ENCODE measurements around the gene SCAP.
"Not testable (repeated sequence)": the region's sequence is repeated elsewhere in the genome, so short reads cannot be mapped to it uniquely, and the experiment has no call there.

Gene SCAP

GRCh38 chr3:47475570-47476329 lies at the start of gene SCAP:
Gene SCAP, minus strand, starts transcription at chr3:47475941. Its CDS starts 32,948 bp downstream, at chr3:47442993.
- DNase-seq = peak; percentile 61

- DNase-seq = no peak
Observed at GRCh38 chr3:47523310-47524073, 47.8 kb upstream of the SCAP start.

DNA sequence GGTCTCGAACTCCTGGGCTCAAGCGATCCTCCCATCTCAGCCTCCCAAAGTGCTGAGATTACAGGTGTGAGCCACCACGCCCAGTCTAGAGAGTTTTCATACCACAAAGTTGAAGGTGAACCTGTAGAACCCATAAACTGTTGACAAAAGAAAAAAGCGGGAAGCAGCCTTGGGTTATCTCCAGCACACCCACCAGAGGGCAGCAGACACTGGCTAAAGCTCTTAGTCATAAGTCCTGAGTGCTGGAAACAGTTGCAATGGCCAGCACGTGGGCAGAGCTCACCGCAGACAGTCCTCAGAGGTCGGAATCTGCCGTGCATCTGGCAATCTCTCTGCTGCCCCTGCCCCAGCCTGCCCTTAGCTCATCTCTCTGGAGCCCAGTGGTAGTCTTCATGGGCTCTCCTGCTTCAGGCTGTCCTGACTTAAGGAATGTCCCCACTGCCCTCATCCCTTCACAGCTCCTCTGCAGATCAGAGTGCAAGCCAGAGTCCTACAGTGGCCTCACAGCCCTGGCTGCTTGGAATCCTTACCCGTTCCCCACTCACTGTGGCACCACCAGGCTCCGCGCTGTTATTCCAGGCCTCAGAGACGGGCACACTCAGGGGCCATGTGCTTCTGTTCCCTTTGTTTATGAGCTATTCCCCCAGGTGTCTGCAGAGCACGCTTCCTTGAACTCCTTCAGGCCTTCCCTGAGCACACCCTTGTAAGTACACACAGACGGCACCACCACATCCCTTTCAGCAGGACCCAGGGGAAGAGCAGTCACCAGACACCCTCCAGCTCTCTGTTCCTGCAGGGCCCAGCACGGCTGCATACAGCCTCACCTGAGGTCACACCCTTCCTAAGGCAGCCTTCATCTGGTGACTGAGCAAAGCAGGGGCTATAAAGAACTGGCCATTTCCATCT lies 46.6 kb upstream of the SCAP start:
- DNase-seq = peak; percentile 74

DNA sequence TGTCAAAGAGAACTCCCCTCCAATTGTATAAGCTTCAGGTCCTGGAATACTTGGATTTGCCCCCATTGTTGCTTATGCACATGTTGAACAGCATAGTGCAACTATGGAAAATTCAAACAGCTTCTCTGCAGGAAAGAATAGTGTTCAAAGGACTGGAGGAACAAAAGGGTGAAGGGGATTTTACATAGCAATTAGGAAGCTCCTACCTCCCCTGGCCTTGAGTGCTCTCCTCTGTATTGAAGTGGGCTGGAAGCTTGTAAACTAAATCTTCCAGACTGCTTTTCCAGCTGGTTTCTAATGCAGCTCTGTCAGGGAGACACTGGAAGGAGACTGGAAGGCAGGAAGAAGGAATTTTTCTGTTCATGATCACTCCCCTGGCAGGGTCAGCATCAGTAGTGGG lies 45.0 kb upstream of the SCAP start:
- DNase-seq = no peak

DNA sequence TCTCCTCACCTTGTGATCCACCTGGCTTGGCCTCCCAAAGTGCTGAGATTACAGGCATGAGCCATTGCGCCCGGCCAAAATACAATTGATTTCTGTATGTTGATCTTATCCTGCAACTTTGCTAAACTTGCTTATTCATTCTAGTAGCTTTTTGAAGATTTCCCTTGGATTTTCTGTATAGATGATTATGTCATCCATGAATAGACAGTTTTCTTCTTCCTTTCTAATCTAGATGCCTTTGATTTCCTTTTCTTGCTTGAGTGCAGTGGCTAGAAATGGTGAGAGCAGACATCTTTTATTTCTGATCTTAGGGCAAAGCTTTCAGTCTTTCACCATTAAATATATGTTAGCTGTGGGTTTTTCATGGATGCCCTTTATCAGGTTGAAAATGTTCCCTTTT lies 42.2 kb upstream of the SCAP start:
- no peak for DNase-seq

GRCh38 chr3:47515864-47516319 lies 40.2 kb upstream of the SCAP start:
- DNase-seq = no peak

- DNase-seq = no peak
Observed at GRCh38 chr3:47515100-47515499, 39.4 kb upstream of the SCAP start.

DNA sequence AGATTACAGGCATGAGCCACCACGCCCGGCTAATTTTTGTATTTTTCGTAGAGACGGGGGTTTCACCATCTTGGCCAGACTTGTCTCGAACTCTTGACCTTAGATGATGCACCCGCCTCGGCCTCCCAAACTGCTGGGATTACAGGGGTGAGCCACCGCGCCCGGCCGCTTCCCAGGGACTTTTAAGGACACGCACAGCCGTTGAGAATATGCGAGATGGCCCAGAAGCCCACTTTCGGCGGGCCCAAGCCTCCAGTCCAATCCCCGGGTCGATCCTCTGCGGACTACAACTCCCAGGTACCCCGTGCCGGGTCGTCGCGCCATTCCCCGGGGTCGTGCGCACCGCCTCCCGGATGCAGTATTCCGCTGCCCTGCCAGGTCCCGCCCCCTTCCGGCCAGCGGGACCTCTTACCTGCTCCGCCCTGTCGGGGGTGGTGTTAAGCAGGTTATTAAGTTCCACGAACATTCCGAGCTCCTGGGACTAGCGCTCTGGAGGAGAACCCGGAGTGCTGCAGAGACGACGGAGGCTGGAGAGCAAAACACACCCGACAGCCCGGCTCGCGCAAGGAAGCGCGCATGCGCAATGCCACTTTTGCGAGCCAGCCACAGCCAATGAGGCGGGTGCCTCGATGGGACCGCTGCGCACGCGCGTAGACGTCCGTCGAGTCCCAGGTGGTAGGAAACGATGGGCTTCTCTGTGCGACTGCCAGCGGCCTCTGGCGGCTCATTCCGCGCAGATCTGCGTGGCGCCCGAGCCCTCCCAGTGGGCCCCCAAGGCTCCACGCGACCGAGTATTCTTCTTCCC lies 37.6 kb upstream of the SCAP start, which contains the start of gene ELP6:
TSS of gene ELP6 (minus strand) at position 588 of the 805 bp plus-strand sequence. CDS start at position 466, 122 bp downstream.
- DNase-seq = peak; percentile 89

GRCh38 chr3:47512416-47513124 lies 36.8 kb upstream of the SCAP start:
- DNase-seq = no peak

DNA sequence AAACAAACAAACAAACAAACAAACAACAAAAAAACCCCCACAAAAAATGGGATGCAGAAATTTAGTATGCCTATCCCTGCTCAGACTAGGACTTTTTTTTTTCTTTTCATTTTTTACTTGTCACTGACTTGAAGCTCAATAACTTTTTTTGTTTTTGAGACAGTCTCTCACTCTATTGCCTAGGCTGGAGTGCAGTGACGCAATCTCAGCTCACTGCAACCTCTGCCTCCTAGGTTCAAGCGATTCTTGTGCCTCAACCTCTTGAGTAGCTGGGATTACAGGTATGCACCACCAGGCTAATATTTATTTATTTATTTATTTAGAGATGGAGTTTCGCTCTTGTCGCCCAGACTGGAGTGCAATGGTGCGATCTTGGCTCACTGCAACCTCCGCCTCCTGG lies 29.5 kb upstream of the SCAP start:
- DNase-seq = not testable (repeated sequence)

DNA sequence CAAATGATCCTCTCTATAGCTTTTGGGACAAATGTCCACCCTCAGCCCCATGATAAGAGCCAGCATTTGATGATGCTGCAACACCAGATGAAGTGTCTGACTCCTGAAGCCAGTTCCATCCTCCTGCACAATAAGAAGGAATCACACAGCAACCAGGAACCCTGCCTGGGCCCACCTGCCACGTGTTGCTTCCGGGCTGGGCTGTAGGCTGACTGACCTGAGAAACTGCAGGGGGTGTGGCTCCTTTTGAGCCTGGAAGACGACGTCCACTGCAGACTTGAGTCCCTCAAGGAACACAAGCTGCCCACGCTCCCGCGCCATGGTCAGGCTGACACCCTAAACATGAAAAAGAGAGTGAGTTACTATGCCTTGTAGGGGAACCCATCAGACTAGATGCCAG lies 28.4 kb upstream of the SCAP start:
- DNase-seq = no peak

DNA sequence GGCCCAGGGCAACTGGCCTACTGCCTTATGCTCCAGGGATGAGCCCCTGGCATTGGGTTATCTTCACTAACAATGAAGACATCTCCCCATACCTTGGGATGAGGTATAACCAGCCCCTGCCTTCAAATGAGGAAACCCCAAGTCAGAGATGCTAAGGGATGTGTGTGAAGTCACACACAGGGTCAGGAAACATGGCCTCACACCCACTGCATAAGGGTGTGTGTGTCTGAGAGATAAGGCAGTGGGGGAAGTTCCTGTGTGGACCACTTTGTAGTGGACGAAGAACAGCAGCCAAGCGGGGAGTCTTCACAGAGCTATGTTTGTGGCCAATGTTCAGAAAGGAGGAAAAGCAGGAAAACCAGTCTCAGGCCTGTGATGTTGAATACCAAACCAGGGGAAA lies 27.3 kb upstream of the SCAP start:
- no peak for DNase-seq

DNA sequence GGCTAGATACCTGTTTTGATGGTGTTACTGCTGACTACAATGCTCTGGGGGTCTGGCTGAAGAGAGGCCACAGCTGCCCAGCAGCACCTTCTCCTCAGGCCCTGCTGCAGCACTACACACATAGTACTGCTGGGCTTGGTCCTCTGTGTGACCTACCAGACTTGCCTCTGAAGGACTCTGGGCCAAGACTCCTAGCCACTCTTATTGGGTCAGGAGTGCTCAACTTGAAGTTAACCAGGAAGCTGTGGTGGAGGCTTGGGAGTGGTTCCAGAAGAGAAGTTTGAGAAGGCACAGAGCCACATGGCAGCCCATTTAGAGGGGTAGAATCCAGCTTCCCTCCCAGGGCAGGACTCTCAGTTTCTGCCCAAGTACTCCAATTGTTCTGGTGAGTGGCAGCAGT lies 21.2 kb upstream of the SCAP start:
- DNase-seq = no peak

- DNase-seq = no peak
Observed at GRCh38 chr3:47495886-47496285, 20.1 kb upstream of the SCAP start.

- DNase-seq = no peak
Observed at GRCh38 chr3:47495111-47495510, 19.4 kb upstream of the SCAP start.

GRCh38 chr3:47491777-47492176 lies 16.0 kb upstream of the SCAP start:
- DNase-seq = no peak

DNA sequence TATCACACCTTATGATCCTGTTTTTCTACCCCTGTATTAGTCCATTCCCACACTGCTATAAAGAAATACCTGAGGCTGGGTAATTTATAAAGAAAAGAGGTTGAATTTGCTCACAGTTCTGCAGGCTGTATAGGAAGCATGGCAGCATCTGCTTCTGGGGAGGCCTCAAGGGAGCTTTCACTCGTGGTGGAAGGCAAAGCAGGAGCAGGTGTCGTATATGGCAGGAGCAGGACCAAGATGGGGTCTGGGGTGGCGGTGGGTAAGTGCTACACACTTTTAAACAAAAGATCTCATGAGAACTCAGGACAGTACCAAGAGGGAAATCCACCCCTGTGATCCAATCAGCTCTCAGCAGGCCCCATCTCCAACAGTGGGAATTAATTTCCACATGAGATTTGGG lies 15.4 kb upstream of the SCAP start:
- DNase-seq = no peak

DNA sequence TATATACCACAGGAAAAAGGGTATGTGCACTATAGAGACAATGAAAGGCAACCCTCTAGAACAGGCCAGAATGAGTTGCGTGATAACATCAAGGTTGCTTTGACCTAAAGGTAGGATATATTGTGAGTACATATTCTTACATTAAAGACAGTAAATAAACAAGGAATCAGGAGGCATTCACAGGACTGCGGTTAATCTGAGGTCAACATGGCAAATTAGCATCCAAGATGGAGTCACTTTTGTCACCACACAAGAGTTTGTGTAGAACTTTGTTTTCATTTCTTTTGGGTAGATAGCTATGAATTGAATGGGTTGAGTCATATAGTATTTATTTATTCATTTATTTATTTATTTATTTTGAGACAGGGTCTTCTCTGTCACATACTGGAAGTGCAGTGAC lies 11.5 kb upstream of the SCAP start:
- no peak for DNase-seq

GRCh38 chr3:47485812-47486211 lies 10.1 kb upstream of the SCAP start:
- DNase-seq = no peak

DNA sequence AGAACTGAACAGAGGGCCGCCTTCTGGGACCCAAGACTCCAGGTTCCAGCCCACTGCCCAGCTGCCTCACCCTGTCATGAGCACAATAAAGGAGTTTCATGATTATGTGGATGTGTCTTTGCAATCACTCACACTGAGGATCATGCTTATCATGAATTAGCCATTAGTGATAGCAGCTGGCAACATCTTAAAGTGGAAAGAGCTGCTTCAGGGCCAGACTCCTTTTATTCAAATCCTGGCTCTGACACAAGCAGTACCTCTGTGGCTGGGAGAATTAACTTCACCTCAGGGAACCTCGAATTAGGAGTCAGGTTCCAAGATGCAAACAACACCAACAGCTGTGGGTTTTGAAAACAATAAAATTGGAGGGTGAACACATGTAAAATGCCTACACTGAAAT lies 6.6 kb upstream of the SCAP start:
- DNase-seq = no peak

DNA sequence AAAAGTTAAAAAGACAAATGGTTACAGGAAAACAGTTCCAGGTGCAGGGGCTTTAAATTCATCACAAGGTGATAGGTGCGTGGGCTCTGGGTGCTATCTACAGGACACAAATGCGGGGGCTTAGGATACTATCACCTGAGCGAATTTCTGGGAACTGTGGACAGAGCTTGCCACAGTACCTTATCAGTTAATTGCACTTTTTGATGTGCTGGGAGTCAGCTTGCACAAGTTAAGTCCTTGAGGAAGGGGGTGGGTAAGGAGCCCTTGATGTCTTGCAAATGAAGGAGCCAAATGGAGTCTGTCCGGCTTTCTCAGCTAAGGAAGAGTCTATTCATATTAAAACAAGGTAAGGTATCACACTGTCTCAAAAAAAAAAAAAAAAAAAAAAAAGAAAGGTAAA lies 6.0 kb upstream of the SCAP start:
- not testable (repeated sequence) for DNase-seq

DNA sequence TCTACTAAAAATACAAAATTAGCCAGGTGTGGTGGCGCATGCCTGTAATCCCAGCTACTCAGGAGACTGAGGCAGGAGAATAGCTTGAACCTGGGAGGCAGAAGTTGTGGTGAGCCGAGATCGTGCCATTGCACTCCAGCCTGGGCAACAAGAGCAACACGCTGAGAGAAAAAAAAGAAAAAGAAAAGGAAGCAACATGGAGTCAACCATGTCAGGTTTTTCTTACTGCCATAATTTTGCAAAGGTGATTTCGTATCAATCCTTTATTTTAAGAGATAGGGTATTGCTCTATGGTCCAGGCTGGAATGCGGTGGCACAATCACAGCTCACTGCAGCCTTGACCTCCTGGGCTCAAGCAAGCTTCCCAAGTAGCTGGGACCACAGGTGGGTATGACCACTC lies 4.5 kb upstream of the SCAP start:
- not testable (repeated sequence) for DNase-seq

Data from SHP77 treated with DMSO at 0.1 percent for 48 hours (cell line).